HG03175 (cell line): ENCODE results near the gene KCNG2.

ENCODE experiments used
- ATAC-seq: cut with Tn5 transposase; IDR thresholded peaks from one replicate; pipeline ENCODE4 v1.9.1; 2021; ENCODE audit warnings: mild to moderate bottlenecking, moderate library complexity; ENCODE audit not compliant: unreplicated experiment

KCNG2 gene

DNA sequence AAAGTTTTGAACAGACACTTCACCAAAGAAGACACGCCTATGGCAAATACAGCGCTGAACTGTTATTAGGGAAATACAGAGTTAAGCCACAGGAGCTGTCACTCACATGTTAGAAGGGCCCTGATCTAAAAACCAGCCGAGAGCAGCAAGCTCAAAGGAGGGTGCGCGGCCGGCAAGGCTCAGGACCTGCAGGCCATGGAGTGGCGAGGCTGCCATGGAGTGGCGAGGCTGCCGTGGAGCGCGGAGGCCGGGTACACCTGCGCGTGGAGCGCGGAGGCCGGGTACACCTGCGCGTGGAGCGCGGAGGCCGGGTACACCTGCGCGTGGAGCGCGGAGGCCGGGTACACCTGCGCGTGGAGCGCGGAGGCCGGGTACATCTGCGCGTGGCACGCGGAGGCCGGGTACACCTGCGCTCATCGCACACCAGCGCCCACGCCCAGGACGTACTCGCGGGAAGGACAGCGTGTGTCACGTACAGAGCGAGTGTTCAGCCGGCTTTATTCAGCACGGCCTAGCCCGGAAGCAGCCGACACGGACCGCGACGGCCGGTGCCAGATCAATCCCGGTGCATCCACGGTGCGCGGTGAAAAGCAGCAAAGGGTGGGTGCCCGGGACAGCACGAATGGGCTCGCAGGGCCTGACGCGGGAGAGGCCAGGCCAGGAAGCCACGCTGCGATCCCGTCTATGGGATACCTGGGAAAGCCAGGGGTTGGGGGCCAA is 84.9 kb downstream of the KCNG2 start:
- no peak for ATAC-seq

- ATAC-seq, result no peak
Measured at GRCh38 chr18:79883461-79884293, 85.9 kb downstream of the KCNG2 start.

DNA sequence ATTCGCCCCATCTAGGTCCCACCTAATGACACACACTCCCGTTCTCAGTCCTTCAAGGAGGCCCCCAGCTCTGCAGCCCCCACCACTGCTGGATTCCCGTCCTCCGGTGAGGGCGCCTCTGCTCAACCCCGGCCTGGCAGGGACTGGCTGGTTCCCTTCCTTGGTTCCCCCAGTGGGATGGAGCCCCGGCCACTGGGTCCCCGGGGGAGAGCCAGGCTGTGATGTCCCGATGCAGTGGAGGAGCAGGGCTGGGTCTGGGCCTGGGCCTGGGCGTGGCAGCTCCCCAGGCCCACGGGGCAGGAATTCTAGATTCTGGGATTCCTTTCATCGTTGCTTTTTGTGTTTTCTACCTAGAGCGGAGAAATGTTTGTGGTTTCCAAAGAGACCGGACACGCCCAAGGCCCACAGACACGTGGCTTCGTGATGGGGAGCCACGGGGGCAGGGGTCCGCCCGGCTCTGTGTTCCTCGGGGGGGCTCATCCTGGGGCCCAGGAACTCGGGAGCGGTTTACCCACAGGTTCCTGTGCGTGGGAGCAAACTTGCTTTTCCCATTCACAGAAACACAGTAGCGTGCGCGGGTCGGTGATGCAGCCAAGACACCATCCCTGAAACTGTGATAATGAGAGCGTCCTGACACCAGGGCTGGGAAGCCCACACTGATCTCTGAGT is 86.7 kb downstream of the KCNG2 start:
- no peak for ATAC-seq

GRCh38 chr18:79884963-79885728 is 87.4 kb downstream of the KCNG2 start:
- ATAC-seq, result no peak

GRCh38 chr18:79887181-79888000 is 89.7 kb downstream of the KCNG2 start:
- ATAC-seq, result no peak

DNA sequence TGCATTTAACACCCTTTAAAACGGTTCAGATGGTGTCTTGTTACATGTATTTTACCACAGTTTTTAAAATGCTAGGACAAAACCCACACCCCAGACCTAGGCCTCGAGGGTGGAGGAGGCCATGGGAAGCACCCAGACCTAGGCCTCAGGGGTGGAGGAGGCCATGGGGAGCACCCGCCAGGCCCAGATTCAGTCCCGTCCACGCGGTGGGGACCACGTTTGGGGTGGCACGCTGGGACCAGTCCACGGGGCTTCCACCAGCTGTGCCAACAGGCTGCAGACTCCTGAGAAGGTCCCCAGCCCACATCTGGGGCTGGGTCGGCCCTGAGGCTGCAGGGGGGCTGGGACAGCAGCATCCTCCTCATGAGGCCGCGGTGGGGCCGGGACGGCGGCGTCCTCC is 90.3 kb downstream of the KCNG2 start:
- no peak for ATAC-seq

DNA sequence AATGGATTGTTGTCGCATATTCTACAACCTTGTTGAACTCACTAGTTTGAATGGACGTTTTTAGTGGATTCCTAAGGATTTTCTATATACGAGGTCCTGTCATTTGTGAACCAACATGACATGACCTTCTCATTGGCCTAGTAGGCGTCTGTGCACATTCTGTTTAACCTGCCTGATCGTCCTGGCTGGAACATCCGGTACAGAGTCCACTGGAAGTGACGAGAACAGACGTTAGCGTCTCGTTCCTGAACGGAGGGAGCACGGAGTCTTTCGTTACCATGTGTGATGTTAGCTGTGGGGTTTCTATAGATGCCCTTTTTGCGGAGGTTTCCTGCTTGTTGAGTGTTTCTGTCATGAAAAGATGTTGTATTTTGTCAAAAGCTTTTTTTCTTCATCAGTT is 91.8 kb downstream of the KCNG2 start:
- no peak for ATAC-seq

DNA sequence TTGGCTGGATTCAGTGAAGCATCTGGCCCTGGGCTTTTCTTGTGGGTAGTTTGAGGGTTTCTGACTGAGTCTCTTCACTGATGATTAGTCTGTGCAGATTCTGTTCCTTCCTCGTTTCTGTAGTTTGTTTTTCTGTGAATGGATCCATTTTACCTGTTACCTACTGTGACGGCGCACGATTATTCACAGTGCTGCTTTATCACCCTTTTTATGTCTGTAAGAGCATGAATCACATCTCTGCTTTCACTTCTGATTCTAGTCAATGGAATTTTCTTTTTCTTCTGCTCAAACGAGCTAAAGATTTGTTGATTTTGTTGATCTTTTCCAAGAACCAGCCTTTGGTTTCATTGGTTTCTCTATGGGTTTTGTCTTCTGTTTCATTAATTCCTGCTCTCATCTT is 92.9 kb downstream of the KCNG2 start:
- no peak for ATAC-seq

- no peak for ATAC-seq
Measured at GRCh38 chr18:79896738-79897137, 99.0 kb downstream of the KCNG2 start.

- no peak for ATAC-seq
Measured at GRCh38 chr18:79897940-79898625, 100.3 kb downstream of the KCNG2 start.

GRCh38 chr18:79898952-79899608 is 101.3 kb downstream of the KCNG2 start:
- ATAC-seq, result no peak

DNA sequence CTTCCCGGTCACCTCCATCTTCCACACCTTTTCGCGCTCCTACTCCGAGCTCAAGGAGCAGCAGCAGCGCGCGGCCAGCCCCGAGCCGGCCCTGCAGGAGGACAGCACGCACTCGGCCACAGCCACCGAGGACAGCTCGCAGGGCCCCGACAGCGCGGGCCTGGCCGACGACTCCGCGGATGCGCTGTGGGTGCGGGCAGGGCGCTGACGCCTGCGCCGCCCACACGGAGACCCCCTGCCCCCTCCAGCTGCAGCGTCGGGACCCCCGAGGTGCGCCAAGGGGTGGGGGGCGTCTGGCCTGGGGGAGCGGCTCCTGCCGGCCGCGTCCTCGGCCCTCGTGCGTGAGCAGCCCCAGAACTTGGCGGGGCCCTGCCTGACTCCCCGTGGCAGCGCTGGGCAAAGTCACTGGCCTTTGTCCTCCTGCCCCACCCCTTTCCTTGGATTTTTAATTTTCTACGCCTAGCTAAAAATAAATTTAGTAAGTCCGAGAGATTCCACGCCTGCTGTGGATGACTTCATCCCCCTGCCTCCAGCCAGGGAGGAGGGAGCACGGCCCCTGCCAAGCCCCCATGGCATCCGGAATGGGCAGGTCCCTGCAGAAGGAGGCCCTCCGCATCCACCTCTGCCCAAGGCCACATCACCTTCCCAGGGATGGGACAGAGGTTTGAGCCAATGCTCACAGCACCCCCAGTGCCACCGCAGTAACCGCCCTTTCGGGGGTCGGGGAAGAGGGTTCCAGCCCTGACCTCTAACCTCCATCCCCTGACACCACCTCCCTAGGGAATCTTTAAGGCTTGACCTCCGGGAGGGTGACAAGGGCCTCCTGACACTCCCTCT is 102.1 kb downstream of the KCNG2 start:
- ATAC-seq, result no peak

DNA sequence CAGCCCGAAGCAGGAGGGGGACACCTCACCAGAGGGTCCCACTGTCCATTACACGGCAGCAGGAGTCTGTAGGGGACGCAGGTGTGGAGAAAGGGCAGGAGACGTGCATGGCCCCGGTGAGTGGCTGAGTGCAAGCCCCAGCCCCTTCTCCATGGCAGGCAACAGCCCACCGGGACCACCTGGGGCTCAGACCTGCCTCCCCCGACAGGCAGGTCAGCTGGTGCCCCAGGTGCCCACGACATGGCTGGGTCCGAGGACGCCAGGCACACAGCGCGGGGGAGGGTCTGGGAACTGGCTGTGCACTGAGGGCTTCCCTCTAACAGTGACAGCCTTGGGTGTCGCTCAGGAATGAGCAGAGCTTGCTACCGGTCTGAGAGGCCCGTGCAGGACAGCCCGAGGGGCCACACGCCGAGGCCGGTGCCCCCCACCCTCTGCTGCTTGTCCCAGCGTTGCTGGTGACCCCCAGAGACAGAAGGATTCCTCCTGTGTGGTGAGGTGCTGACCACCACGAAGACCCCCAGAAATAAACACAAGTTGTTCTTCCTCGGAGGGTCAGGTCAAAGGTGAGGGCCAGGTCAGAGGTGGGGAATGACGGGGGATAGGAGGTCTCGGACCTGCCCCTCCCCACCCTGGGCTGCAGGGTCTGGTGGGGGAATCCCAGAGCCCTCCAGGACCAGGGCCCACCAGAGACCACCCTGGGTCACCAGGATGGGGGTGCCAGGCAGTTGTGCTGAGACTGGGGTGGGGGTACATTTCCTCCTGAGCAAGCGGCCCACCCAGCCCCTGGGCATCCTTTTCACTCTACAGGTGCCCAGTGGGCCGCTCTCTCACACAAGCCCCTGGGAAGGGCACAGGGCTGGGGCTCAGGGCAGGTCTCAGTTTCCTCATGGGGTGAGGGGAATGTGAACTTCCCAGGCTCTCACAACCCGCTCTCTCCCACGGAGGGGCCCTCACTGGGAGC is 103.2 kb downstream of the KCNG2 start:
- ATAC-seq, result no peak

- no peak for ATAC-seq
Measured at GRCh38 chr18:79901665-79902064, 103.9 kb downstream of the KCNG2 start.

- ATAC-seq, result no peak
Measured at GRCh38 chr18:79902075-79902474, 104.3 kb downstream of the KCNG2 start.

DNA sequence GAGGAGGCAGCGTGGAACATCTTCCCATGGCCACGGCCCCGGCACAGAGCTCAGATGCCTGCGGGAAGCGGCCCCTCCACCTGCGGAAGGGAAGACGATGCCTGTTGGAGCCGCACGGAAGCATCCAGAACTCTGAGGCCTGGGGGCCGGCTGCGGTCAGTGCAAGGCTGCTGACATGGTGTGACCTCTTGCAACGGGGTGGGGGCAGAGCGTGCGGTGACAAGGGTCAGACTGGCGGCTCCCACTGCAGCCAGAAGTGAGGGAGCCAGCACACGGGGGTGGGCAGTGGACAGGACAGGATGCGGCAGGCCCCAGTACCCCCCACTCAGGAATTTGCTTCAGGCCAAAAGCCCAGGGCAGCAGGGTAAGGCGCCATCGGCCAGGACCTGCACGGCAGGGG is 104.9 kb downstream of the KCNG2 start:
- no peak for ATAC-seq

GRCh38 chr18:79903071-79903635 is 105.4 kb downstream of the KCNG2 start:
- no peak for ATAC-seq
